Pons (tissue), 1 donor: ENCODE measurements around the gene ADNP2.
"Not testable (repeated sequence)": the region's sequence is repeated elsewhere in the genome, so short reads cannot be mapped to it uniquely, and the experiment has no call there.

Source experiments
- DNase-seq: peaks from one replicate; pipeline ENCODE4 v3.0.0-alpha.2; 2016; ENCODE audit warnings: low spot score

ADNP2 gene

GRCh38 chr18:80147418-80148325 is 38.6 kb downstream of the ADNP2 start:
- DNase-seq: peak; percentile 89

- DNase-seq: no peak
Measured at GRCh38 chr18:80148326-80149199, 39.5 kb downstream of the ADNP2 start.

GRCh38 chr18:80149667-80150066 is 40.6 kb downstream of the ADNP2 start:
- no peak for DNase-seq

GRCh38 chr18:80154293-80154692 is 45.2 kb downstream of the ADNP2 start:
- DNase-seq: no peak

- DNase-seq: peak; percentile 83
Measured at GRCh38 chr18:80157708-80158343, 48.8 kb downstream of the ADNP2 start.

- DNase-seq: no peak
Measured at GRCh38 chr18:80158365-80158764, 49.3 kb downstream of the ADNP2 start.

- DNase-seq: no peak
Measured at GRCh38 chr18:80159713-80160636, 50.9 kb downstream of the ADNP2 start.

GRCh38 chr18:80161781-80162417 is 52.8 kb downstream of the ADNP2 start:
- DNase-seq: no peak

GRCh38 chr18:80163183-80163582 is 54.1 kb downstream of the ADNP2 start:
- DNase-seq: no peak

- not testable (repeated sequence) for DNase-seq
Measured at GRCh38 chr18:80164727-80165355, 55.8 kb downstream of the ADNP2 start.

- no peak for DNase-seq
Measured at GRCh38 chr18:80166240-80166639, 57.2 kb downstream of the ADNP2 start.

- DNase-seq: no peak
Measured at GRCh38 chr18:80166725-80167124, 57.7 kb downstream of the ADNP2 start.

GRCh38 chr18:80167331-80167730 is 58.3 kb downstream of the ADNP2 start:
- no peak for DNase-seq

GRCh38 chr18:80167931-80168330 is 58.9 kb downstream of the ADNP2 start:
- DNase-seq: no peak

- no peak for DNase-seq
Measured at GRCh38 chr18:80168346-80168745, 59.3 kb downstream of the ADNP2 start.

- DNase-seq: no peak
Measured at GRCh38 chr18:80168982-80169381, 59.9 kb downstream of the ADNP2 start.

- DNase-seq: no peak
Measured at GRCh38 chr18:80169607-80170006, 60.5 kb downstream of the ADNP2 start.

GRCh38 chr18:80170395-80171053 is 61.5 kb downstream of the ADNP2 start:
- no peak for DNase-seq

- DNase-seq: peak; percentile 23
Measured at GRCh38 chr18:80171054-80171872, 62.2 kb downstream of the ADNP2 start.
